HPDE6-E6E7 (cell line): ENCODE results near the gene RCAN3.
"Not testable (repeated sequence)": the region's sequence is repeated elsewhere in the genome, so short reads cannot be mapped to it uniquely, and the experiment has no call there.

ENCODE experiments used
- DNase-seq: peaks from one replicate; pipeline ENCODE4 v3.0.0; 2011; ENCODE audit warnings: missing footprints; ENCODE audit errors: extremely low spot score

The RCAN3 gene

GRCh38 chr1:24502709-24503058, at the start of gene RCAN3:
Gene RCAN3, plus strand, starts transcription at chr1:24502836. Its CDS starts 11,537 bp downstream, at chr1:24514373.
- peak; percentile 93 for DNase-seq

DNA sequence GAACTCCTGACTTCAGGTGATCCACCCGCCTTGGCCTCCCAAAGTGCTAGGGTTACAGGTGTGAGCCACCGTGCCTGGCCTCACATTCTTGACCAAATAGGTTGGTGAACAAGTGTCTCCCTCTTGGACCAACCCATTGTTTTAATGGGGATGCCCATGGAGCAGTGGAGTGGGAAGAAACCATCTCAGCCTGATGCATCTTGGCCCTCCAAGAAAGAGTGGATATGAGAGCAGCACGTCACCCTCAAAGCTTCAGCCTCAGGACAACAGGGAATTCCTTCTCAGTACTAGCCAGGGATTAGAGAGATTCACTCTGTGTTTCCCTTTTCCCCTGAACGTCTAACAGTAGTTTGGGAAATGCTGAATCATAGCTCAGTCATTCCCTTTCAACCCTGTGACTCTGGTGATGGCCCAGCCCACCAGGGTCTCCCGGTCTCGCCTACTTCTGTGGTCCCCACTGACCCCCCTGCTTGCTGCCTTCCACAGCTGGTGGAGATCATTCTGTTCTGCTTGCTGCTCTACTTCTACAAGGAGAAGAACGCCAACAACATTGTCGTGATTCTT, 49.6 kb upstream of the RCAN3 start:
- no peak for DNase-seq

GRCh38 chr1:24454673-24455072, 48.0 kb upstream of the RCAN3 start:
- no peak for DNase-seq

- DNase-seq: no peak
These were observed 47.4 kb upstream of the RCAN3 start for GRCh38 chr1:24455272-24455671.

DNA sequence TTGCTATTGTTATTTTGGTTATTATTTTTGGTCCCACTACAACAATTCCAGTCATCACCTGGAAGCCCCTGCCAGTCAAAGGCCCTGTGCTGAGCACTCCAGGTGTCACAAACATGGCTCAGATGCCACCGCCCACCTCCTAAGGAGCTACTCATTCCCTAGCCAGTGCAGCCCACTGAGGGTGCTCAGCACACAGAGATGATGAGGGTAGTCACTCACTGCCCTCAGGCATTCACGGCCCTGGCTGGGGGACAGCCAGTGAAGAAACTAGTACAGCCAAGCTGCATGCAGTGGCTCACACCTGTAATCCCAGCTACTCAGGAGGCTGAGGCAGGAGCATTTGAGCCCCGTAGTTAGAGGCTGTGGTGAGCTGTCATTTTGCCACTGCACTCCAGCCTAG, 44.8 kb upstream of the RCAN3 start:
- no peak for DNase-seq

GRCh38 chr1:24459551-24460266, 42.9 kb upstream of the RCAN3 start:
- DNase-seq: no peak

GRCh38 chr1:24462128-24462527, 40.5 kb upstream of the RCAN3 start:
- not testable (repeated sequence) for DNase-seq

GRCh38 chr1:24463776-24464735, 38.6 kb upstream of the RCAN3 start:
- no peak for DNase-seq

GRCh38 chr1:24465099-24465498, 37.5 kb upstream of the RCAN3 start:
- no peak for DNase-seq

- no peak for DNase-seq
These were observed 37.0 kb upstream of the RCAN3 start for GRCh38 chr1:24465638-24466037.

- no peak for DNase-seq
These were observed 33.8 kb upstream of the RCAN3 start for GRCh38 chr1:24468685-24469316.

- DNase-seq: no peak
These were observed 32.0 kb upstream of the RCAN3 start for GRCh38 chr1:24470592-24470991.

GRCh38 chr1:24472527-24473251, 29.9 kb upstream of the RCAN3 start:
- no peak for DNase-seq

DNA sequence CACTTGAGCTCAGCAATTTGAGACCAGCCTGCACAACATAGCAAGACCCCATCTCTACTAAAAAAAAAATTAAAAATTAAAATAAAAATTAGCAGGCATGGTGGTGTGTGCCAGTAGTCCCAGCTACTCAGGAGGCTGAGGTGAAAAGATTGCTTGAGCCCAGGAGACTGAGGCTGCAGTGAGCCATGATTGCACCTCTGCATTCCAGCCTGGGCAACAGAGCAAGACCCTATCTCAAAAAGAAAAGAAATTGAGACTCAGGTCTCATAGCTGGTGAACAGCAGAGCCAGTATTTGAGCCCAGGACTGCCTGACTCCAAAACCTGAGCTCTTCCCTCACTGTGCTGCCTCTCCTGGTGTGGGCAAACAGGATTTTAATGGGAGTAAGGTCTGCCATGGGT, 28.4 kb upstream of the RCAN3 start:
- DNase-seq: no peak

- no peak for DNase-seq
These were observed 26.9 kb upstream of the RCAN3 start for GRCh38 chr1:24475700-24476099.

DNA sequence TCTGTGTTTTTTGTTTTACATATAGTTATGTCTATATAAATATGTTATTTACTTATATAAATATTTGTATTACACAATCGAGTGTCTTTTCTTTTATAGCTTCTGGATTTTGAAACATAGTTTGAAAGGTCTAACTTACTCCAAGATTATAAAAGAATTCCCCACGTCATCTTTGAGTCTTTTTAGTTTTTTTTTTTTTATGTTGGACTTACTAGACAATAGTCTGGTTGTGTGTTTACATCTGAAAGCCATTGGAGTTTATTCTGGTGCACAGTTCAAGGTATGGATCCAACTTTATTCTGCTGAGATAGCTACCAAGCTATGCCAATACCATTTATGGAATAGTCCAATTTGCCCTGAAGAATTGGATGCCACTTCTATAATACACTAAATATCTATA, 26.1 kb upstream of the RCAN3 start:
- DNase-seq: no peak

DNA sequence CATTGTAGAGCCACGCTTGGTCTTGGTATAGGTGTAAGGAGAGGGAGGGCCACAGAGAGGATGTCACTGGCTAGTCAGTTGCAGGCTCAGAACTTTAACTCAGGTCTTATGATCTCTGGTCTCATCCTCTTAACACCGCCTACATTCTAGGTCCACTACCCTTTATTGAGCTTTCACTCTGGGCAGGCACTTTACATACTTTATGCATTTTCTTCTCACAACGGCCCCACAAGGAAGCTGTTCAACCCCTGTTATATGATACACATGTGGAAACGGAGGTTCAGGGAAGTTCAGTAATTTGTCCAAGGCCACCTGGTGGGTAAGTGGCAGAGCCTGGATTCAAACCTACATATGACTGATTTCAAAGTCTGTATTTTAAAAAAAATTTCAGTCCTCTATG, 25.3 kb upstream of the RCAN3 start:
- DNase-seq: no peak

- no peak for DNase-seq
These were observed 21.5 kb upstream of the RCAN3 start for GRCh38 chr1:24481101-24481500.

DNA sequence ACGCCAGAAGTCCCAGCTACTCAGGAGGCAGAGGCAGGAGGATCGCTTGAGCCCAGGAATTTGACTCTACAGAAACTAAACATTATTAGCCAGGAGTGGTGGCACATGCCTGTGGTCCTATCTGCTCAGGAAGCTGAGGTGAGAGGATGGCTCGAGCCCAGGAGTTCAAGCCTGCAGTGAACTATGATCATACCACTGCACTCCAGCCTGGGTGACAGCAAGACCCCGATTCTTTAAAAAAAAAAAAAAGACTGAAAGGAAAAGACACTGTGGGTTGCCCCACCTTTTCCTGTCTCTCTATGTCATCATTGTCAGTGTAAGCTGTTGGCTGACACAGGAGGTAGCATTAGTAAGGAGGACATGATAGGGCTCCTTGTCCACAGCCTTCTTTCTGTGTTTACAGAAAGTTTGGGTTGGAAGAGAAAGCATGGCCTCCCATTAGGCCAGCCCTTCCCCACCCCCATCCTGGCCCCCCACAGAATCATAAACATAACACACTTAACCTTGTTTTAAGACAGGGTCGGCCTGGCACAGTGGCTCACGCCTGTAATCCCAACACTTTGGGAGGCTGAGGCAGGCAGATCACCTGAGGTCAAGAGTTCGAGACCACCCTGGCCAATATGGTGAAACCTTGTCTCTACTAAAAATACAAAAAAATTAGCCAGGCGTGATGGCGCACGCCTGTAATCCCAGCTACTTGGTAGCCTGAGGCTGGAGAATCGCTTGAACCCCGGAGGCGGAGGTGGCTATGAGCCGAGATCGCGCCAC, 20.6 kb upstream of the RCAN3 start:
- DNase-seq: no peak

DNA sequence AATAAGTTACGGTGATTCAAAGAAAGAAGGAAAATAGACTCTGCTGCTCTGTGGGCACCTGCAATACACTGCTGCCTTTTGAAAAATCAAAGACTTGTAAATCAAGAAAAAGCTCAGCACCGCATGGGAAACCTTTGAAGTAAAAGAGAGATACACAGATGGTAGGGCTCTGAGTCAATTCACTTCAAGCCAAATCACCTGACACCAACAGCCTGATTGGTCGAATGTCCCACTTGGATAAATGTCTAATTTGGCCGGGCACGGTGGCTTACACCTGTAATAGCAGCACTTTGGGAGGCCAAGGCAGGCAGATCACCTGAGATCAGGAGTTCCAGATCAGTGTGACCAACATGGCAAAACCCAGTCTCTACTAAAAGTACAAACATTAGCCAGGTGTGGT, 19.2 kb upstream of the RCAN3 start:
- no peak for DNase-seq

GRCh38 chr1:24484199-24484598, 18.4 kb upstream of the RCAN3 start:
- DNase-seq: no peak
